ENCODE results near the gene PTGIS.
A peak's percentile ranks its signal among the peaks of the same experiment; 100 is the strongest.
"Not testable (repeated sequence)": the region's sequence is repeated elsewhere in the genome, so short reads cannot be mapped to it uniquely, and the experiment has no call there.

The PTGIS gene

GRCh38 chr20:49567421-49568277 is at the start of gene PTGIS:
Gene PTGIS (minus strand): TSS chr20:49568137. CDS start chr20:49568116, 21 bp downstream.
- no peak for DNase-seq (ENCODE audit: low read depth in 3 of 3)

- DNase-seq (ENCODE audit: low read depth in 3 of 3) = not testable (repeated sequence)
Measured at GRCh38 chr20:49617394-49617793, 49.5 kb upstream of the PTGIS start.

- no peak for DNase-seq (ENCODE audit: low read depth in 3 of 3)
Measured at GRCh38 chr20:49616154-49617007, 48.4 kb upstream of the PTGIS start.

DNA sequence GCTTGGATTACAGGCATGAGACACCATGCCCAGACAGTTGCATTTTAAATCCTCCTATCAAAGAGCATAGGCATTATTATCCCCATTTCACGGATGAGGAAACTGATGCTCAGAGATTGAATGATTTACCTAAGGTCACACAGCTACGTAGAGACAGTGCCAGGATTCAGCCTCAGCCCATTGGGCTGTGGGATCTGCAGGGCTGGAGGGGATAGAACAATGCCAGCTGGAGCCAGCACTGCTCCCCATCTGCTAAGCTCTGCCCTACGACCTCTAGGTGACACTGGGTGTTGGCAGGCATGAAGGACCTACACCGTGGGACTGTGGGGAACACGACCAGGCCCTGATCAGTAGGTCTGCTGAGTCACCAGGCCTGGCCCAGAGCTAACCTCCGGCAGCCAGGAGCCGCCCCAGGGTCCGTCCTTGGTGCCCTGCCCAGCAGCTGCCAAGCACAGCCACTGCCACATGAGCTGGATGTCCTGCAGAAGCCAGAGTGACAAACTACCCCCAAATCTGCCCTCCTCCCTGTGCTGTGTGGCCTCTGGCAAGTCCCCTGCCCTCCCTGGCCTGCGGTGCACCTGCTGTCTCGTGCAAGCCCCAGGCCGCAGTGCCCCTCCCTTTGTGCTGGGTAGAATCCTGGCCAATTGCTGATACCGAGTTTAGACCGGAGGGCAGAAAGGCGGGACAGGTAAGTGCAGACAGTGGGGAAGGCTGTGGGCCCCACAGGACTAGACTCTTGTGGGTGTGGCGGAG is 47.6 kb upstream of the PTGIS start:
- DNase-seq (ENCODE audit: low read depth in 3 of 3) = no peak

DNA sequence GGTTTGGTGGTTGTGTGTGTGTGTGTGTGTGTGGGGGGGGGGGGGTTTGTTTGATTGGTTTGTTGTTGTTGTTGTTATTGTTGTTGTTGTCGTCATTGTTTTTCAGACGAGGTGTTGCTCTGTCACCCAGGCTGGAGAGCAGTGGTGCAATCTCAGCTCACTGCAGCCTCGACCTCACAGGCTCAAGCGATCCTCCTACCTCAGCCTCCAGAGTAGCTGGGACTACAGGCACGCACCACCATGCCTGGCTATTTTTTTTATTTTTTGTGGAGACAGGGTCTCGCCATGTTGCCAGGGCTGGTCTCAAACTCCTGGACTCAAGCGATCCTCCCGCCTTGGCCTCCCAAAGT is 47.1 kb upstream of the PTGIS start:
- DNase-seq (ENCODE audit: low read depth in 3 of 3) = not testable (repeated sequence)

- no peak for DNase-seq (ENCODE audit: low read depth in 3 of 3)
Measured at GRCh38 chr20:49614338-49615050, 46.6 kb upstream of the PTGIS start.

- DNase-seq (ENCODE audit: low read depth in 3 of 3) = no peak
Measured at GRCh38 chr20:49612127-49612738, 44.3 kb upstream of the PTGIS start.

DNA sequence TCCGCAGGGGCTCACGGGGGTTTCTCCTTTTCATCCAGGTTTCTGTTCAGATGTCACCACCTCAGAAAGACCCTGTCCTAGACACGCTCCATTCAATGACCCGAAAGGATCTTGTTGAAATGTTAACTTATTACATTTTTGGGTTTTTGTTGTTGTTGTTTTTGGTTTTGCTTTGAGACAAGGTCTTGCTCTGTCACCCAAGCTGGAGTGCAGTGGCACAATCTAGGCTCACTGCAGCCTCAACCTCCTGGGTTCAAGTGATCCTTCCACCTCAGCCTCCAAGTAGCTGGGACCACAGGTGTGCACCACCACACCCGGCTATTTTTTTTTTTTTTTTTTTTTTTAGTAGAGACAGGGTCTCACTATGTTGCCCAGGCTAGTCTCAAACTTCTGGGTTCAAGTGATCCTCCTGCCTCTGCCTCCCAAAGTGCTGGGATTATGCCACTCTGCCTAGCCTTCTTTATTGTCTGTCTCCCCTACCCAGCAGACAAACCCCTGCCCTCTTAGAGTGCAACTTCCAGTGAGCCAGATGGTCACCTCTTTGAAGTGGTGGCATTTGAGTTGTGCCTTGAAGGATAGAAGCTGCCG is 43.7 kb upstream of the PTGIS start:
- DNase-seq (ENCODE audit: low read depth in 3 of 3) = not testable (repeated sequence)

- peak; percentile 68 to 71 (median 69) for DNase-seq (ENCODE audit: low read depth in 3 of 3)
Measured at GRCh38 chr20:49610691-49611538, 43.0 kb upstream of the PTGIS start.

GRCh38 chr20:49608752-49609670 is 41.1 kb upstream of the PTGIS start:
- DNase-seq (ENCODE audit: low read depth in 3 of 3) = peak; percentile 61 to 69 (median 63)

- no peak for DNase-seq (ENCODE audit: low read depth in 3 of 3)
Measured at GRCh38 chr20:49607568-49607967, 39.6 kb upstream of the PTGIS start.

DNA sequence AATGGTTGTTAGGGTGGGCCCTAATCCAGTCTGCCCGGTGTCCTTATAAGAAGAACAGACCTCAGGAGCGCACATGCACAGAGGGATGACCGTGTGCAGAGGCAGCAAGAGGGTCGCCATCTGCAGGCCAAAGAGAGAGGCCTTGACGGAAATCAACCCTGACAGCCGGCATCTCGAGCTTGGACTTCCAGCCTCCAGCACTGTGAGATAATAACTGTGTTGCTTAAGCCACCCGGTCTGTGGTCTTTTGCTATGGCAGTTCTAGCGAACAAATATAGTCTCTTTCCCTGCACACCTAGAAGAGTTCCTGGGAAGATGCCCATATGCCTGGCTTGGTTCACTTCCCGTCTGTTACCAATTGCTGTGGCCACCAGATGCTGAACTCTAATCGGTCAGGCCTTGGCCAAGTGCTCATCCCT is 35.3 kb upstream of the PTGIS start:
- no peak for DNase-seq (ENCODE audit: low read depth in 3 of 3)

GRCh38 chr20:49602345-49603208 is 34.6 kb upstream of the PTGIS start:
- no peak for DNase-seq (ENCODE audit: low read depth in 3 of 3)

GRCh38 chr20:49601153-49601924 is 33.4 kb upstream of the PTGIS start:
- DNase-seq (ENCODE audit: low read depth in 3 of 3) = no peak

DNA sequence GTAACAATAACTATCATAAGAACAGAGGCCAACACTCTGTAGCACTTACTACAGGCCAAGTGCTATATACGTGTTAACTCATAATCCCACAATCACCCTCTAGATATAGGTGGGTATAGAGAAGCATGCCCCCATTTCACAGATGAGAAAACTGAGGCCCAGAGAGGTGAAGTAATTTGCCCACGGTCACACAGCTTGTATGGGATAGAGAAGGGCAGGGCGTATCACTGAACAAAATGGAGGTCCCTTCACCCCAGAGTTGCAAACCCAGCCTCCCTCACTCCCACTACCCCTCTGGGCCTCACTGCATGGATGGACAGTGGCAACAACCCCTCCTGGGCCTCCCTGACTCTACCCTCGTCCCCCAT is 31.8 kb upstream of the PTGIS start:
- no peak for DNase-seq (ENCODE audit: low read depth in 3 of 3)

DNA sequence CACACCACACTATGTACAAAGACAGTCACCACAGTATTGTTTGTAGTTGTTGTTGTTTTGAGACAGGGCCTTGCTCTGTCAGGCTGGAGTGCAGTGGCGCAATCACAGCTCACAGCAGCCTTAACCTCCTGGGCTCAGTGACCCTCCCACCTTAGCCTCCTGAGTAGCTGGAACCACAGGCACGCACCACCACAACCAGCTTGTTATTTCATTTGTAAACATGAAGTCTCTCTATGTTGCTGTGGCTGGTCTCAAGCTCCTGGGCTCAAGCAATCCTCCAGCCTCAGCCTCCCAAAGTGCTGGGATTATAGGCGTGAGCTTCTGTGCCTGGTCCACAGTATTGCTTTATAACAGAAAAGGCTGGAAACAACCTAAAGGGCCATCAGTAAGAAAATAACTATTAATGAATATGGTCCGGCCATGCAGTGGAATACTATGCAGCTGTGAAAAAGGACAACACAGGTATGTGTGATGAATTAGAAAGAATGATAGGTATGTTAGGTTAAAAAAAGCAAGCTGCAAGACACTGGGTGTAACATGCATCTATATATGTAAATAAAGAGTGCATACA is 30.0 kb upstream of the PTGIS start:
- DNase-seq (ENCODE audit: low read depth in 3 of 3) = no peak

All from stimulated activated CD4-positive, alpha-beta T cell treated with anti-CD3 and anti-CD28 coated beads, TNF-alpha, amount 100 ng/mL, for 48 hours (primary cell).